Hepatocyte (in vitro differentiated cells): ENCODE results near the gene KCNQ5.

Source experiments
- EZH2 ChIP-seq: fragments of 200-600 bp; sonication (generic); IDR thresholded peaks from 2 replicates; pipeline ENCODE4 v1.6.1; 2016; ENCODE audit warnings: antibody characterized with exemption, mild to moderate bottlenecking, borderline replicate concordance
- EZH2phosphoT487 ChIP-seq: fragments of 200-600 bp; sonication (generic); IDR thresholded peaks from one replicate; pipeline ENCODE4 v1.6.1; 2018; ENCODE audit warnings: antibody characterized with exemption, mild to moderate bottlenecking, low read depth, moderate library complexity; ENCODE audit not compliant: unreplicated experiment, severe bottlenecking
- TF ChIP-seq, protein P1 (sequence below): fragments of 200-600 bp; sonication (generic); IDR thresholded peaks from 2 replicates; pipeline ENCODE4 v1.5.1; 2016; ENCODE audit warnings: antibody characterized with exemption, mild to moderate bottlenecking; ENCODE audit not compliant: poor library complexity

GRCh38 chr6:72798196-72798595, 176.3 kb downstream of the KCNQ5 start:
- TF ChIP-seq EZH2 (no peak), EZH2phosphoT487 (no peak)
- TF ChIP-seq, protein P1, sequence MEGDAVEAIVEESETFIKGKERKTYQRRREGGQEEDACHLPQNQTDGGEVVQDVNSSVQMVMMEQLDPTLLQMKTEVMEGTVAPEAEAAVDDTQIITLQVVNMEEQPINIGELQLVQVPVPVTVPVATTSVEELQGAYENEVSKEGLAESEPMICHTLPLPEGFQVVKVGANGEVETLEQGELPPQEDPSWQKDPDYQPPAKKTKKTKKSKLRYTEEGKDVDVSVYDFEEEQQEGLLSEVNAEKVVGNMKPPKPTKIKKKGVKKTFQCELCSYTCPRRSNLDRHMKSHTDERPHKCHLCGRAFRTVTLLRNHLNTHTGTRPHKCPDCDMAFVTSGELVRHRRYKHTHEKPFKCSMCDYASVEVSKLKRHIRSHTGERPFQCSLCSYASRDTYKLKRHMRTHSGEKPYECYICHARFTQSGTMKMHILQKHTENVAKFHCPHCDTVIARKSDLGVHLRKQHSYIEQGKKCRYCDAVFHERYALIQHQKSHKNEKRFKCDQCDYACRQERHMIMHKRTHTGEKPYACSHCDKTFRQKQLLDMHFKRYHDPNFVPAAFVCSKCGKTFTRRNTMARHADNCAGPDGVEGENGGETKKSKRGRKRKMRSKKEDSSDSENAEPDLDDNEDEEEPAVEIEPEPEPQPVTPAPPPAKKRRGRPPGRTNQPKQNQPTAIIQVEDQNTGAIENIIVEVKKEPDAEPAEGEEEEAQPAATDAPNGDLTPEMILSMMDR, result no peak
